GM10266 (cell line): ENCODE measurements around the gene GLYR1.

Source experiments
- DNase-seq: peaks from one replicate; pipeline ENCODE4 v3.0.0; 2012; ENCODE audit errors: extremely low spot score
- TF ChIP-seq, protein P1 (sequence below): IDR thresholded peaks from 2 replicates; pipeline ENCODE4 v1.5.1; 2012; ENCODE audit warnings: mild to moderate bottlenecking, low read depth; ENCODE audit not compliant: control insufficient read depth, insufficient read depth; ENCODE audit errors: missing control alignments

The GLYR1 gene

GRCh38 chr16:4778050-4778392 lies 69.1 kb downstream of the GLYR1 start:
- TF ChIP-seq, protein P1, sequence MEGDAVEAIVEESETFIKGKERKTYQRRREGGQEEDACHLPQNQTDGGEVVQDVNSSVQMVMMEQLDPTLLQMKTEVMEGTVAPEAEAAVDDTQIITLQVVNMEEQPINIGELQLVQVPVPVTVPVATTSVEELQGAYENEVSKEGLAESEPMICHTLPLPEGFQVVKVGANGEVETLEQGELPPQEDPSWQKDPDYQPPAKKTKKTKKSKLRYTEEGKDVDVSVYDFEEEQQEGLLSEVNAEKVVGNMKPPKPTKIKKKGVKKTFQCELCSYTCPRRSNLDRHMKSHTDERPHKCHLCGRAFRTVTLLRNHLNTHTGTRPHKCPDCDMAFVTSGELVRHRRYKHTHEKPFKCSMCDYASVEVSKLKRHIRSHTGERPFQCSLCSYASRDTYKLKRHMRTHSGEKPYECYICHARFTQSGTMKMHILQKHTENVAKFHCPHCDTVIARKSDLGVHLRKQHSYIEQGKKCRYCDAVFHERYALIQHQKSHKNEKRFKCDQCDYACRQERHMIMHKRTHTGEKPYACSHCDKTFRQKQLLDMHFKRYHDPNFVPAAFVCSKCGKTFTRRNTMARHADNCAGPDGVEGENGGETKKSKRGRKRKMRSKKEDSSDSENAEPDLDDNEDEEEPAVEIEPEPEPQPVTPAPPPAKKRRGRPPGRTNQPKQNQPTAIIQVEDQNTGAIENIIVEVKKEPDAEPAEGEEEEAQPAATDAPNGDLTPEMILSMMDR, result no peak
- no peak for DNase-seq

DNA sequence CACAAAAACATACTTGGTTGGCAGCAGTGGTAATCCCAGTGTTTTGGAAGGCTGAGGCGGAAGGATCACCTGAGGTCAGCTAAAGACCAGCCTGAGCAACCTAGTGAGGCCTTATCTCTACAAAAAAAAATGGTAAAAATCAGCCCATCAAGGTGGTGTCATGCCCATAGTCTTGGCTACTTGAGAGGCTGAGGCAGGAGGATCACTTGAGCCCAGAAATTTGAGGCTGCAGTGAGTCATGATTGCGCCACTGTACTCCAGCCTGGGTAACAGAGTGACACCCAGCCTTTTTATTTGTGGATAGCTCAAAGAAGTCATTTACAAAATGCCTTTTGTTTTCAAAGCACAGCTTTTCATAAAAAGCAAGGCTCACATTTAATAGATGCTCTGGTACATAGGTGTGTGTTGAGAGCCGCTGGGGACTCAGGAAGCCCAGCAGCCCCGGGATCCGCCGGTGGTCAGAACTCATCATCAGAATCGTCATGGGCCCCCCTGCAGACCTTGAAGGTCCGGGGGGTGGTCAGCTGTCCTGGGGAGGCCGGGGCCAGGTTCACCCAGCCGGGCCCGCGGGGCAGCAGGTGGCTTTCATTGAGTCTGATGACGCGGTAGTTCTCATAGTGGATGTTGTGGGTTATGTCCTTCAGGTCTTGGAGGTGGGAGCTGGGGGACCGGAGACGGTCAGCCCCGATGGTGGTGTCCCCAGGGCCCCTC lies 69.6 kb downstream of the GLYR1 start:
- TF ChIP-seq, protein P1, result no peak
- no peak for DNase-seq

DNA sequence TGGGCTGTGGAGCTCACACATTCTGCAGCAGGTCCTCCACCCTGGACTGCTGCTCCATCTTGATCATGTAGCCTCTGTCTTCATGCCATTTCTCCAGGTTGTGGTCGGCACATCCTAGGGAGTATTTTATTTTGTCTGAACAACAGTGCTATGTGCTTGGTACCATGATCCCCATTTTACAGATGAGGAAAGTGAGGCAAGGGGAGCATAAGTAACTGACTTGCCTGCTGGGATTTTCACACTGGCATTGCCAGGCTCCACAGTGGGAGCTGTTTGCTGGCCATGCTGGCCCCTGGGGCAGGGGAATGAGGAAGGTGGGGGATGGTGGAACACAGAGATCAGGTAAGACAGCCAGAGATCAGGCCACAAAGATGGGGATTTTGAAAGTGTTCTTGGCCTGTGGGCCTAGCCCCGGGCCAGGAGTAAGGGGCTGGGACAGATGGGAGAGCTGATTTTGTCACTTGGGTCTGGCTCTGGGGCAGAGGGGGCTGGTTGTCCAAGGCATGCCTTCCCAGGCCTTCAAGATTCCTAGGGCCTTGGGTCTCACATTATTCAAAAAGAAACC lies 70.9 kb downstream of the GLYR1 start:
- DNase-seq, result no peak
- TF ChIP-seq, protein P1, result no peak

GRCh38 chr16:4775005-4775404 lies 72.1 kb downstream of the GLYR1 start:
- TF ChIP-seq, protein P1, result no peak
- no peak for DNase-seq

- TF ChIP-seq, protein P1, result no peak
- no peak for DNase-seq
Measured at GRCh38 chr16:4772351-4772750, 74.7 kb downstream of the GLYR1 start.

GRCh38 chr16:4771646-4772045 lies 75.4 kb downstream of the GLYR1 start:
- DNase-seq, result peak; percentile 56
- TF ChIP-seq, protein P1, result no peak

- TF ChIP-seq, protein P1, result no peak
- no peak for DNase-seq
Measured at GRCh38 chr16:4769306-4769638, 77.8 kb downstream of the GLYR1 start.
